H9 (cell line): ENCODE measurements around the gene C4orf33. TPM values are rescaled to one million over a fixed set of nuclear protein-coding genes. Genes with fewer than 3 reads are reported as not detected.

Experiments
- DNase-seq: peaks from one replicate; pipeline ENCODE4 v3.0.0-alpha.2; 2017
- H2AFZ ChIP-seq: one replicate; pipeline ENCODE4 v1.6.1; 2013; ENCODE audit warnings: mild to moderate bottlenecking, low read length, control low read depth, moderate library complexity
- H2AK5ac ChIP-seq: 2 replicates; pipeline ENCODE4 v1.6.1; 2013; ENCODE audit warnings: low read length, control low read depth, mixed read lengths; ENCODE audit not compliant: insufficient read length
- H2BK120ac ChIP-seq: one replicate; pipeline ENCODE4 v1.6.1; 2013; ENCODE audit warnings: low read depth, mild to moderate bottlenecking, low read length, control low read depth, inconsistent platforms; ENCODE audit not compliant: poor library complexity, severe bottlenecking
- H2BK12ac ChIP-seq: 2 replicates; pipeline ENCODE4 v1.6.1; 2013; ENCODE audit warnings: low read length, control low read depth, mixed read lengths, low read depth; ENCODE audit not compliant: insufficient read length
- H2BK15ac ChIP-seq: 2 replicates; pipeline ENCODE4 v1.6.1; 2013; ENCODE audit warnings: low read depth, low read length, control low read depth
- H2BK20ac ChIP-seq: one replicate; pipeline ENCODE4 v1.6.1; 2013; ENCODE audit warnings: low read depth, mild to moderate bottlenecking, low read length, control low read depth, inconsistent platforms; ENCODE audit not compliant: poor library complexity, severe bottlenecking
- H2BK5ac ChIP-seq: 2 replicates; pipeline ENCODE4 v1.6.1; 2013; ENCODE audit warnings: low read length, control low read depth, mixed read lengths; ENCODE audit not compliant: insufficient read length
- H3K14ac ChIP-seq: 2 replicates; pipeline ENCODE4 v1.6.1; 2013; ENCODE audit warnings: low read length, control low read depth; ENCODE audit not compliant: insufficient read depth
- H3K18ac ChIP-seq: 2 replicates; pipeline ENCODE4 v1.6.1; 2013; ENCODE audit warnings: low read depth, mild to moderate bottlenecking, mixed read lengths, low read length, control low read depth; ENCODE audit not compliant: insufficient read length
- H3K23ac ChIP-seq: 2 replicates; pipeline ENCODE4 v1.6.1; 2013; ENCODE audit warnings: low read length, control low read depth, mixed read lengths, low read depth; ENCODE audit not compliant: insufficient read length
- H3K23me2 ChIP-seq: 2 replicates; pipeline ENCODE4 v1.6.1; 2013; ENCODE audit warnings: low read depth, mild to moderate bottlenecking, mixed read lengths, low read length, control low read depth; ENCODE audit not compliant: insufficient read length, poor library complexity, severe bottlenecking
- H3K27ac ChIP-seq: 2 replicates; pipeline ENCODE4 v1.5.1; 2013; ENCODE audit warnings: low read length, control low read depth, mixed read lengths, low read depth; ENCODE audit not compliant: insufficient read length
- H3K27me3 ChIP-seq: 2 replicates; pipeline ENCODE4 v1.6.1; 2013; ENCODE audit warnings: low read length, control low read depth, inconsistent platforms; ENCODE audit not compliant: insufficient read depth
- H3K4ac ChIP-seq: 2 replicates; pipeline ENCODE4 v1.6.1; 2013; ENCODE audit warnings: low read depth, mild to moderate bottlenecking, control low read depth, inconsistent platforms, low read length, moderate library complexity
- H3K4me1 ChIP-seq: 2 replicates; pipeline ENCODE4 v1.6.1; 2013; ENCODE audit warnings: low read length, control low read depth, inconsistent platforms; ENCODE audit not compliant: insufficient read depth
- H3K4me2 ChIP-seq: 2 replicates; pipeline ENCODE4 v1.6.1; 2013; ENCODE audit warnings: low read length, control low read depth, mixed read lengths; ENCODE audit not compliant: insufficient read length, insufficient read depth
- H3K56ac ChIP-seq: 2 replicates; pipeline ENCODE4 v1.6.1; 2013; ENCODE audit warnings: low read depth, mild to moderate bottlenecking, mixed read lengths, low read length, control low read depth; ENCODE audit not compliant: insufficient read length
- H3K79me1 ChIP-seq: 2 replicates; pipeline ENCODE4 v1.6.1; 2013; ENCODE audit warnings: low read depth, mild to moderate bottlenecking, moderate library complexity, low read length, control low read depth, inconsistent platforms; ENCODE audit not compliant: insufficient read depth, poor library complexity, severe bottlenecking
- H3K79me2 ChIP-seq: 2 replicates; pipeline ENCODE4 v1.6.1; 2013; ENCODE audit warnings: low read length, control low read depth, inconsistent platforms; ENCODE audit not compliant: insufficient read depth
- H3K9ac ChIP-seq: 2 replicates; pipeline ENCODE4 v1.6.1; 2013; ENCODE audit warnings: low read length, control low read depth, mixed read lengths; ENCODE audit not compliant: insufficient read length; ENCODE audit errors: extremely low read depth
- H3K9me3 ChIP-seq: one replicate; pipeline ENCODE4 v1.6.1; 2013; ENCODE audit warnings: low read depth, low read length, inconsistent platforms; ENCODE audit not compliant: control insufficient read depth
- H3T11ph ChIP-seq: one replicate; pipeline ENCODE4 v1.6.1; 2013; ENCODE audit warnings: mild to moderate bottlenecking, low read length, control low read depth, inconsistent platforms
- H4K20me1 ChIP-seq: one replicate; pipeline ENCODE4 v1.6.1; 2013; ENCODE audit not compliant: control insufficient read depth, insufficient read length, insufficient read depth
- H4K5ac ChIP-seq: 2 replicates; pipeline ENCODE4 v1.6.1; 2013; ENCODE audit warnings: low read depth, mild to moderate bottlenecking, mixed read lengths, low read length, control low read depth; ENCODE audit not compliant: insufficient read length
- H4K8ac ChIP-seq: replicated peaks from 2 replicates; pipeline ENCODE4 v1.6.1; 2013; ENCODE audit warnings: low read length, control low read depth, mixed read lengths, low read depth; ENCODE audit not compliant: insufficient read length
- H4K91ac ChIP-seq: 2 replicates; pipeline ENCODE4 v1.6.1; 2013; ENCODE audit warnings: low read depth, mild to moderate bottlenecking, moderate library complexity, mixed read lengths, low read length, control low read depth; ENCODE audit not compliant: insufficient read length
- H3K27ac Mint-ChIP-seq, 3 experiments: 2 replicates in 2 of 3; 3 replicates in 1 of 3; pipeline ENCODE4 v1.8.0; 2020 to 2021; ENCODE audit warnings: mixed read lengths in 3 of 3, mild to moderate bottlenecking in 1 of 3, moderate library complexity in 1 of 3
- H3K27me3 Mint-ChIP-seq: 2 replicates; pipeline ENCODE4 v1.8.0; 2021; ENCODE audit warnings: low read depth, mild to moderate bottlenecking, moderate library complexity, mixed read lengths
- H3K36me3 Mint-ChIP-seq, 3 experiments: 2 replicates in 2 of 3; 3 replicates in 1 of 3; pipeline ENCODE4 v1.8.0; 2020 to 2021; ENCODE audit warnings: low read depth in 3 of 3, mixed read lengths in 3 of 3; ENCODE audit not compliant: insufficient read depth in 1 of 3
- H3K4me1 Mint-ChIP-seq, 2 experiments: 2 replicates each; pipeline ENCODE4 v1.8.0; 2020; ENCODE audit warnings: mixed read lengths in 2 of 2
- H3K4me3 Mint-ChIP-seq, 2 experiments: 2 replicates in 1 of 2; 3 replicates in 1 of 2; pipeline ENCODE4 v1.8.0; 2020 to 2021; ENCODE audit warnings: mild to moderate bottlenecking in 2 of 2, mixed read lengths in 2 of 2, moderate library complexity in 1 of 2
- H3K9me3 Mint-ChIP-seq, 2 experiments: 2 replicates in 1 of 2; 3 replicates in 1 of 2; pipeline ENCODE4 v1.8.0; 2020; ENCODE audit warnings: mild to moderate bottlenecking in 2 of 2, mixed read lengths in 2 of 2, moderate library complexity in 1 of 2
- CTCF ChIP-seq: fragments of 200-600 bp; sonication (generic); conservative IDR thresholded peaks from 3 replicates; pipeline ENCODE4 v1.8.0; 2021; ENCODE audit warnings: antibody characterized with exemption, mild to moderate bottlenecking
- WGBS: extraction: QIAGEN DNeasy Blood & Tissue Kit; methylation state at CpG from one replicate; pipeline ENCODE4 v1.1.7; 2013; ENCODE audit warnings: missing lambda C conversion rate, low lambda C conversion rate, mixed read lengths; ENCODE audit not compliant: insufficient read length; ENCODE audit errors: extremely low coverage; 5-methylcytosine and 5-hydroxymethylcytosine counted together
- total RNA-seq: library from RNA; stranded (reverse); gene quantifications from 2 replicates; pipeline ENCODE4 v1.2.1, GENCODE V29; 2021

C4orf33 gene
- total RNA-seq, 1 experiment from 2014 or later, result 7.4 TPM

- no peak overlapping the region for H3K9ac ChIP-seq
- no peak overlapping the region for H3K4me3 Mint-ChIP-seq
- H4K8ac ChIP-seq, result no peak overlapping the region
- no peak overlapping the region for H2BK120ac ChIP-seq
- H3K79me2 ChIP-seq, result no peaks in the 10 kb centered on the region; the same call in 1 of the 2 replicates
- H3K79me1 ChIP-seq, result no peaks in the 10 kb centered on the region
- no peak for TF ChIP-seq CTCF
- H3K4ac ChIP-seq, result no peak overlapping the region
- H3K27ac Mint-ChIP-seq, result no peak overlapping the region
- no peak overlapping the region for H3K27ac ChIP-seq
- H3K9me3 ChIP-seq, result no peaks in the 10 kb centered on the region
- no peak overlapping the region for H3K56ac ChIP-seq
- H3K4me2 ChIP-seq, result no peak overlapping the region
- H4K20me1 ChIP-seq, result no peaks in the 10 kb centered on the region
- H3K4me1 Mint-ChIP-seq, result peaks cover 5 to 14% of the 10 kb centered on the region in 2 experiments; a peak in 3 of 4 replicates
- no peak overlapping the region for H2BK12ac ChIP-seq
- no peak overlapping the region for H2BK15ac ChIP-seq
- no peak overlapping the region for H2BK20ac ChIP-seq
- H3K23me2 ChIP-seq, result no peaks in the 10 kb centered on the region
- no peaks in the 10 kb centered on the region for H3K27me3 ChIP-seq
- no peak overlapping the region for H2AFZ ChIP-seq
- H4K5ac ChIP-seq, result no peak overlapping the region
- no peak overlapping the region for H3T11ph ChIP-seq
- no peak overlapping the region for H2BK5ac ChIP-seq
- no peak overlapping the region for H3K18ac ChIP-seq
- H4K91ac ChIP-seq, result no peak overlapping the region
- no CpG with 5 or more reads among the region's 2 CpGs for WGBS
- H3K36me3 Mint-ChIP-seq, result peaks cover 7 to 13% (median 7%) of the 10 kb centered on the region in 3 experiments; a peak in 4 of 7 replicates
- H2AK5ac ChIP-seq, result no peak overlapping the region
- no peak overlapping the region for H3K14ac ChIP-seq
- H3K27me3 Mint-ChIP-seq, result no peaks in the 10 kb centered on the region
- peaks cover 6% of the 10 kb centered on the region in 2 experiments; a peak in 4 of 5 replicates for H3K9me3 Mint-ChIP-seq
- no peak for DNase-seq
- H3K23ac ChIP-seq, result no peak overlapping the region
- H3K4me1 ChIP-seq, result no peaks in the 10 kb centered on the region
Observed at GRCh38 chr4:129087516-129087915, 8.4 kb upstream of the C4orf33 start.
